Muscle of leg (tissue), 11 donors: ENCODE results near the gene MORC1. TPM values are rescaled to one million over a fixed set of nuclear protein-coding genes. Genes with fewer than 3 reads are reported as not detected.

Experiments
- DNase-seq: peaks from one replicate; pipeline ENCODE4 v3.0.0; 2013
- H3K27ac ChIP-seq: one replicate; pipeline ENCODE4 v1.5.1; 2013; ENCODE audit warnings: mild to moderate bottlenecking, low read length, control low read depth
- H3K27me3 ChIP-seq: one replicate; pipeline ENCODE4 v1.6.1; 2013; ENCODE audit warnings: low read length; ENCODE audit not compliant: control insufficient read depth, insufficient read depth
- H3K36me3 ChIP-seq: one replicate; pipeline ENCODE4 v1.6.1; 2013; ENCODE audit warnings: low read length; ENCODE audit not compliant: control insufficient read depth, insufficient read depth
- H3K4me1 ChIP-seq: one replicate; pipeline ENCODE4 v1.6.1; 2013; ENCODE audit warnings: low read length; ENCODE audit not compliant: control insufficient read depth, insufficient read depth
- H3K4me3 ChIP-seq: one replicate; pipeline ENCODE4 v1.5.1; 2013; ENCODE audit warnings: low read length, control low read depth
- H3K9me3 ChIP-seq: replicated peaks from 2 replicates; pipeline ENCODE4 v1.6.1; 2013; ENCODE audit warnings: low read depth, low read length; ENCODE audit not compliant: control insufficient read depth
- WGBS: methylation state at CpG from one replicate; pipeline ENCODE4 v1.1.5; 2013; ENCODE audit warnings: missing lambda C conversion rate; ENCODE audit not compliant: insufficient coverage; 5-methylcytosine and 5-hydroxymethylcytosine counted together
- polyA plus RNA-seq, 8 donors: library from polyadenylated mRNA; unstranded; fragments of 120-200 nt; gene quantifications; one replicate each; pipeline versions ENCODE4 v1.2.1 to v1.2.3, GENCODE V29; 2013; ENCODE audit warnings: inconsistent platforms in 1 of 8, low replicate concordance in 1 of 8; ENCODE audit not compliant: insufficient read length in 8 of 8, insufficient read depth in 1 of 8
- total RNA-seq: library from RNA; stranded (reverse); fragments of 120-200 nt; gene quantifications from one replicate; pipeline ENCODE4 v1.2.4, GENCODE V29; 2013

Gene MORC1
- total and polyA plus RNA-seq, 9 donors, result not detected

DNA sequence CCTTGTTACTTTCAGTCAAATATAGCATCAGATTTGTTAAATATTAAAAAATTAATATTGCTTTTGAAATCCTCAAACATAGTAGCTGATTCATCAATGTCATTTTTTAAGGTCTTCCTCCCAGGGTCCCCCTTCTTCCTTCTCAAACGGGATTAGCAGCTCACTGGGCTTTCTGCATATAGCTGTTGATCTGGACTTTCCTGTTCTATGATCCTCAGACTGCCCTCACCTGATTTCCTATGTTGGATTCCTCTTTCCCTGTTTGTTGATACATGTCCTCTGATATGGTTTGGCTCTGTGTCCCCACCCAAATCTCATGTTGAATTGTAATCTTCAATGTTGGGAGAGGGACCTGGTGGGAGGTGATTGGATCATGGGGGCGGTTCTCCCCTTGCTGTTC lies 170.1 kb downstream of the MORC1 start:
- Histone ChIP-seq H3K4me1 (no peaks in the 10 kb centered on the region), H3K27ac (no peak overlapping the region), H3K36me3 (no peaks in the 10 kb centered on the region), H3K4me3 (no peak overlapping the region), H3K9me3 (no peaks in the 10 kb centered on the region), H3K27me3 (no peaks in the 10 kb centered on the region)
- DNase-seq, result no peak
- WGBS, result 83% methylated on average over 1 of the region's 2 CpGs

DNA sequence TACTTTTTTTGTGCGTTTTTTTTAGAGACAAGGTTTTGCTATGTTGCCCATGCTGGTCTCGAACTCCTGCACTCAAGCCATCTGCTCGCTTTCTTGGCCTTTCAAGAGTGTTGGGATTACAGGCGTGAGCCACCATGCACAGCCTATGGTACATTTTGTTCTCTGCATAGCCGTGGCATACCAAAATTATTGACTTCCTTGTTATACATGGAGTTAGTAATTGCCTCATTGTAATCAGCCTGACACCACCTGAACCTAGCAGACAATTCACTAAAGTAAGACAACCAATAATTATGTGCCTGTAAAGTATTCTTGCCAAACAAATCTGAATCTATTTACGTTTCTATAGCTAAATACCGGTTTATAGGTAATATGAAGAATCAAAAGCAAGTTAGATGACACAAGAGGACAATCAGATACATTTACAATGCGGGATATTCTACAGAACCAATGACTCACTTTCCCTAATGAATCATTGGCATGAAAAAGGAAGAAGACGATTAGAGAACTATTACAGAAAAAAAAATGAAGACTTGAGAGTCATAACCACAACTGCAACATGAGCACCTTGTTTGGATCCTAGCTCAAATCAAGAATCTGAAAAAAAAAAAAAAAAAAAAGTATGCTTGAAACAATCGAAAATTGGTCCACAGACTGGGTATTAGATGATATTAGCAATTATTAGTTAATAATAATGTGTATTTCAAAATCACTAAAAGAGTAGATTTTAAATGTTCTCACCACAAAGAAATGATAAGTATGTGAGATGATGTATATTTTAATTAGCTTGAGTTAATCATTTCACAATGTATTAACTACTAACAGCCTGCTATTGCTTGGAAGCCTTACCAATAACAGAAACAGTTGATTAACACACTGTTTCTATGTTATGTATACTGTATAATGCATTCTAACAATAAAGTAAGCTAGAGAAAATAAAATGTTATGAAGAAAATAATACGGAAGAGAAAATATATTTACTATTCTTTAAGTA lies 171.3 kb downstream of the MORC1 start:
- no peaks in the 10 kb centered on the region for H3K9me3 ChIP-seq
- no peaks in the 10 kb centered on the region for H3K36me3 ChIP-seq

DNA sequence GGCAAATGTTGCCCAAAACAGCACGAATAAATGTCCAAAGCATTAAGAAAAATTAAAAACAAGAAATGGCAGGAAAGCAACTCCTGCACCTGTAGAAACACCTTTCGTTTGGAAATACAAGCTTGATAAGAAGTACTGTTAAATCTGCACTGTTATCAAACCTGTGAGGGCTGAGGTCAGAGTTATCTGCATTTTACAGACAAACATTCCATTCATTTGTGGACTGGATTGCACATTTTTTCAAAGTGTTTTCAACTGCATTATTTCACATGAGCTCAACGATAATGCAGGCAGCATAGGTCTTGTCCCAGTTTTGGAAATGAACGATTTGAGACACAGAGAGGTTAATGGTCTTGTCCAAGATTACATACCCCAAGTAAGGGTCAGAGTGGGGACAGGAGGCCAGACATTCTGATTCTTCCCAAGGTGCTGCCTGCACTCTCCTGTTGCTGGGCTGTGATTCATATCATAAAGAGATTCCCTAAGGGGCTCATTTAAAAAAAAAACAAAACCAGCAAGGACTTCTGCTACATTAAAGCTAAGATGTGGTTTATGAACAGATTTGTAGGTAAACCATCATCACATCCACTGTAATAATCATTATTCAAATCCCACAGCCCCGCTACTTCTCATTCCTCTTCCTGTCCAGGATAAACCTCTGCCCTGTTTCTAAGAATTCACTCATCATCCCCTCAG lies 177.2 kb downstream of the MORC1 start:
- H3K27ac ChIP-seq, result no peak overlapping the region
- H3K9me3 ChIP-seq, result no peaks in the 10 kb centered on the region
- H3K4me1 ChIP-seq, result no peaks in the 10 kb centered on the region
- no peak overlapping the region for H3K4me3 ChIP-seq
- no CpG with 5 or more reads among the region's 5 CpGs for WGBS
- H3K36me3 ChIP-seq, result no peaks in the 10 kb centered on the region
- H3K27me3 ChIP-seq, result no peaks in the 10 kb centered on the region
- DNase-seq, result no peak

More for the DNA sequence above, 171.3 kb downstream of the MORC1 start:
- Histone ChIP-seq H3K4me1 (no peaks in the 10 kb centered on the region), H3K27ac (no peak overlapping the region), H3K27me3 (no peaks in the 10 kb centered on the region), H3K4me3 (no peak overlapping the region)
- 89% methylated on average over 3 of the region's 11 CpGs for WGBS
- no peak for DNase-seq

DNA sequence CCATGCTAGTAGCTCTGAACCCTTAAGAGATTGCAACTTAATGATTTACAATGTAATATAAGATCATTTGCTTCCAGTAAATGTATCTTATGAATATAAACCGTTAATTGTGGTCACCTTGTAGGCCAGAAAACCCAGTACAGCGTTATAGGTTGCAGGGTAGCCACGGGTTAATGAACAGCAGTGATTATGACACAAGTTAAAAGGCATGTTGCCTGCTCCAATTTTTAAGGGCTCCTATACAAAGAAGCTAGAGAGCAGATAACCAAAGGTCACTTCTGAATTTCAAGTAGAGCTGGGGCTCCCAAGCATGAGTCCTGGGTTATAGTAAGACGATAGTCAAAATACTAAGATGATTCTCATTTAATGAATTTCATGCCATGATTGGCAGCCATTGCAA lies 177.8 kb downstream of the MORC1 start:
- no peaks in the 10 kb centered on the region for H3K4me1 ChIP-seq
- no peak for DNase-seq
- no peak overlapping the region for H3K4me3 ChIP-seq
- 60% methylated on average over 1 of the region's 4 CpGs for WGBS
- no peaks in the 10 kb centered on the region for H3K9me3 ChIP-seq
- no peaks in the 10 kb centered on the region for H3K27me3 ChIP-seq
- H3K36me3 ChIP-seq, result no peaks in the 10 kb centered on the region
- H3K27ac ChIP-seq, result no peak overlapping the region

DNA sequence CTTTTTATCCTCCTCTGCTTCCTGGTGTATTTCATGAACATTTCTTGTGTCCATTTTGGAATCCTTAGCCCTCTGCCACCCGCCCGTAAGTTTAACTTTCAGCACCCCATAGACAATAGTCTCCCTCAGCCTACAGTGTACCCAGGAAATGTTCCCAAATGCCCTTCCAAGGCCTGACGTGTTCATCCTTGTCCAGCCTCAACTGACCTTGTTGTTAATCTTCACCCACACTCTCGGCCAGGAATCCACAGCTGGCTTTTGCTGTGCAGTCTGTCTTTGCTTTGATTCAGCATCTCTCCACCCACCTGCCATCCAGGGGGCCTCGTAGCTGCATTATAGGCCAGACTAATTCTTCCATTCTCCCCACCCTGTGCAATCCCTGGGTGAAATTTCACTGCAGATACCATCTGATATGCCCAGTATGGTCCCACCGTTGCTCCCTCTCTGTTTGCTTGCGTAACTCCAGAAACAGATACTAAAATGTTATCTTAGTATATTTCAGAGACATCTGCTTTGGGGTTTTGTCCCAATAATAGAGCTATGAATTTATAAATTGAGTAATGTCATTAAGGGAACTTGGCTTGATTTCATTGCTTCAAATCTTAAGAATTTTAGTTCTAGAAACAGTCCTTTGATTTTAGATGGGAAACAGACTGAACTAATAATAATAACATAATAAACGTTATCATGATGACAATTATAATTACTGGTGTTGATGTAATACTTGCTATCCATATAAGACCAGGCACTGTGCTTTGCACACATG lies 180.8 kb downstream of the MORC1 start:
- no peaks in the 10 kb centered on the region for H3K9me3 ChIP-seq
- no peaks in the 10 kb centered on the region for H3K27me3 ChIP-seq
- no peaks in the 10 kb centered on the region for H3K4me1 ChIP-seq
- no peaks in the 10 kb centered on the region for H3K36me3 ChIP-seq
- DNase-seq, result no peak
- 69% methylated on average over 5 of the region's 8 CpGs for WGBS
- H3K27ac ChIP-seq, result no peak overlapping the region
- no peak overlapping the region for H3K4me3 ChIP-seq

DNA sequence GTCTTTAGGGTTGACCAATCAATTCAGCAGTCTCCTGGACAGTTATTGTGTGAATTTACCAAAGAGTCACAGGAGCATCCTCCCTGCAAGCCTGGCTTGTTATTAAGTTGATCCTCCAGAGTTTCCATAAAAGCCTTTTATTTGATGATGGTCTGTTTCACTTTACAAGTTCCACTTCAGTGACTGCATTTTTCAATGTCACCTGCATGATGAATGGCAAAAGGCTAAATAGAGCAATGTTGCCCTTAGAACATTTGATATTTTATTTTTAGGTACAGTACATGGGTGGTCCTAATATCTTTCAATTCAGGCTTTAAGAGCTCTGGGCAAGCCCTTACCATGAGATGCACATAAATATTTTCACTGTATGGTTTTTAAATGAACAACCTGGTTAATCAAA lies 186.9 kb downstream of the MORC1 start:
- peaks cover 2% of the 10 kb centered on the region for H3K9me3 ChIP-seq
- no peak overlapping the region for H3K27ac ChIP-seq
- no peak for DNase-seq
- H3K27me3 ChIP-seq, result no peaks in the 10 kb centered on the region
- H3K36me3 ChIP-seq, result no peaks in the 10 kb centered on the region
- no peak overlapping the region for H3K4me3 ChIP-seq
- H3K4me1 ChIP-seq, result no peaks in the 10 kb centered on the region

DNA sequence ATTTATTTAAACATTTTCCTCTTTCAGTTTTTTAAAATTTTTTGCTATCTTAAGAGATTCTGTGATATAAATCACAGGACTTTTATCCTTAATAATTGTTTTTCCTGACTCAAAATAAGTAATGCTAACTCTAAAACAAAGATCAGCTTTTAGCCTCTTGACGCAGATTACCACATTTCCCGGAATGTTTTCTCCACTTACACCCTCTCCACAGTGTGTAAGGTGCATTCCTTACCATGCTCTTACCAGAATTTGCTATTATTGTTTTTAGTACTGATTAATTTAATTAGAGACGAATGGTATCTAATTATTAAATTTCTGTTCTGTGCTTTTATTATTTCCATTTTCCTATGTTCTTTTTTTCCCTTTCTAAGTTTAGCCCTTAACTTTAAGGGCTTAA lies 199.1 kb downstream of the MORC1 start:
- no CpG with 5 or more reads among the region's 3 CpGs for WGBS
- Histone ChIP-seq H3K9me3 (no peaks in the 10 kb centered on the region), H3K27ac (no peak overlapping the region), H3K36me3 (no peaks in the 10 kb centered on the region), H3K4me3 (no peak overlapping the region), H3K4me1 (no peaks in the 10 kb centered on the region), H3K27me3 (no peaks in the 10 kb centered on the region)
- DNase-seq, result no peak

DNA sequence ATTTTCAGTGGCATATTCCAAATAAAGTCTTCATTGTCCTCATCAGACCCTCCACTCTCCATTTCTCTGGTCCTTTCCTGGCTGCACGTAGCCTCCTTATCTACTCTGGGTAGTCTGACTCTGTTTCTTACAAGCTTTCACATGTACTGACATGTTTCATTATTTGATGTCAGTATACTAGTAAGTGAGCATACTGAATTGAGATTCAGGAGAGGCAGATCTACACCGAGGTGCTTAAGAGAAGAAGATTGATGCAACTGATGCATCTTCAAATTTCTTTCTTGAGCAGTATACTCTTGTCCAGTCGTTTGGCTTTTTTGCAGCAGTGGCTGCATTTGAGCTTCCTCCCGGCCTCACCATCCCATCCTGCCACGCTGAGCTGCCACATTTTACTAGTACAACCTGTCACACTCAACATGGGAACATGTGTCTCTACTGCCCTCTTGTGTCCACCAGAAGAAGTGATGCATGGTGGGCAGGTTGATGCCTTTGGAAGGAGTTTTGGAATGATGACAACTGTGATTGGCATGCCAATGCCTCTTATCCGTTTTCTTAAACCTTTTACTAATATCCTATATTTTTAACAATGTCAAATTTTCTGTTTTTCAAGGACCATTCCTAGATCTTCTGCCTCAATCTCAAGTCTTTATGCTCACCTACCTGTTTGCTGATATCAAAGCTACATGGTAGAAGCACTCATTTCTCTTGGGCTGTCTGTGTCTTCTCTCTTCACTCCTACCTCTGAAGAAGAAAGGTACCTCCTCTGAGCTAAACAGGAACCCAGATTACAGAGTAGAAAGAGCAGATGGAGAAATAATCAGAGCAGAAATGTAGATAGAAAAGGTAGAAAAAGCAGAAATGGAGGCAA lies 202.9 kb downstream of the MORC1 start:
- Histone ChIP-seq H3K4me1 (no peaks in the 10 kb centered on the region), H3K36me3 (no peaks in the 10 kb centered on the region), H3K27me3 (no peaks in the 10 kb centered on the region), H3K27ac (no peak overlapping the region), H3K4me3 (no peak overlapping the region), H3K9me3 (no peaks in the 10 kb centered on the region)
- WGBS, result 88% methylated on average over 1 of the region's 6 CpGs
- DNase-seq, result peak; percentile 42

DNA sequence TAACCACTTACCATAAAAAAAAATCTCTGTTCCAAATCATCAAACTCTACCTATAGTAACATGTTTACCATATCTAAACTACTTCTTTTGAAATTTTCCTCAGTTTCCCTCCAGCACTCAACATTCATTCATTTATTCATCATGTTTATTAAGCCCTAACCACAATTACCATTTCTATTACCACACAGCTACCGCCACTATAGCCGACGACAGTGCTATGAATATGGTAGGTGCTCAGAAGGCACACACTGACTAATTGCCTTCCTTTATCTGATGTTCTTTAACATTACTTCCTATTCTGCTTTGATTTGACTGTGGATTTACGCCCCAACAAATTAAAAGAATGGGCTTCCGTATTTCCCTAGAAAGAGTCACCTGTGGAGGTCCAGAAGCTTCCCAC lies 208.1 kb downstream of the MORC1 start:
- Histone ChIP-seq H3K4me1 (no peaks in the 10 kb centered on the region), H3K27ac (no peak overlapping the region), H3K36me3 (no peaks in the 10 kb centered on the region), H3K4me3 (no peak overlapping the region), H3K9me3 (no peaks in the 10 kb centered on the region), H3K27me3 (no peaks in the 10 kb centered on the region)
- 93% methylated on average over 5 of the region's 5 CpGs for WGBS
- DNase-seq, result no peak
